Measurements from ENCODE around the gene MRPL52.

Gene MRPL52

GRCh38 chr14:22814941-22815713 is 14.6 kb upstream of the MRPL52 start, which contains the start of gene SLC7A7:
Gene SLC7A7 (minus strand): TSS chr14:22815435. CDS start chr14:22813398, 2,037 bp downstream.
- ChIA-PET CTCF (interaction anchor here (1.1 to 14.9 kb wide), 3 partner anchors 9 to 40 kb away, joined by 7 to 262 read pairs (median 7); no protein-coding TSS in a partner anchor), POLR2A (interaction anchor here (0.5 to 0.6 kb wide), 2 partner anchors 9 to 164 kb away, joined by 4 to 5 read pairs; no protein-coding TSS in a partner anchor)
- TF ChIP-seq, protein P1, sequence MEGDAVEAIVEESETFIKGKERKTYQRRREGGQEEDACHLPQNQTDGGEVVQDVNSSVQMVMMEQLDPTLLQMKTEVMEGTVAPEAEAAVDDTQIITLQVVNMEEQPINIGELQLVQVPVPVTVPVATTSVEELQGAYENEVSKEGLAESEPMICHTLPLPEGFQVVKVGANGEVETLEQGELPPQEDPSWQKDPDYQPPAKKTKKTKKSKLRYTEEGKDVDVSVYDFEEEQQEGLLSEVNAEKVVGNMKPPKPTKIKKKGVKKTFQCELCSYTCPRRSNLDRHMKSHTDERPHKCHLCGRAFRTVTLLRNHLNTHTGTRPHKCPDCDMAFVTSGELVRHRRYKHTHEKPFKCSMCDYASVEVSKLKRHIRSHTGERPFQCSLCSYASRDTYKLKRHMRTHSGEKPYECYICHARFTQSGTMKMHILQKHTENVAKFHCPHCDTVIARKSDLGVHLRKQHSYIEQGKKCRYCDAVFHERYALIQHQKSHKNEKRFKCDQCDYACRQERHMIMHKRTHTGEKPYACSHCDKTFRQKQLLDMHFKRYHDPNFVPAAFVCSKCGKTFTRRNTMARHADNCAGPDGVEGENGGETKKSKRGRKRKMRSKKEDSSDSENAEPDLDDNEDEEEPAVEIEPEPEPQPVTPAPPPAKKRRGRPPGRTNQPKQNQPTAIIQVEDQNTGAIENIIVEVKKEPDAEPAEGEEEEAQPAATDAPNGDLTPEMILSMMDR (IDR thresholded peaks at IDR 0.05; ENCODE audit: control extremely low read depth, extremely low read depth, low read depth, missing control alignments): no peak
- DNase-seq (ENCODE audit: extremely low spot score): no peak

- peak; percentile 42 for DNase-seq (ENCODE audit: extremely low spot score)
- TF ChIP-seq, protein P1 (IDR thresholded peaks at IDR 0.05; ENCODE audit: control extremely low read depth, extremely low read depth, low read depth, missing control alignments): no peak
- CTCF ChIA-PET: interaction anchor here (0.9 to 14.9 kb wide), 10 partner anchors 11 to 263 kb away, joined by 3 to 262 read pairs (median 4); partner anchors contain the start of genes LRP10 and MRPL52
- POLR2A ChIA-PET: interaction anchor here (1.2 kb wide), 1 partner anchor 53 kb away, joined by 3 read pairs; the partner anchor contains the start of gene OXA1L
These were observed 10.3 kb upstream of the MRPL52 start for GRCh38 chr14:22819151-22819988.

DNA sequence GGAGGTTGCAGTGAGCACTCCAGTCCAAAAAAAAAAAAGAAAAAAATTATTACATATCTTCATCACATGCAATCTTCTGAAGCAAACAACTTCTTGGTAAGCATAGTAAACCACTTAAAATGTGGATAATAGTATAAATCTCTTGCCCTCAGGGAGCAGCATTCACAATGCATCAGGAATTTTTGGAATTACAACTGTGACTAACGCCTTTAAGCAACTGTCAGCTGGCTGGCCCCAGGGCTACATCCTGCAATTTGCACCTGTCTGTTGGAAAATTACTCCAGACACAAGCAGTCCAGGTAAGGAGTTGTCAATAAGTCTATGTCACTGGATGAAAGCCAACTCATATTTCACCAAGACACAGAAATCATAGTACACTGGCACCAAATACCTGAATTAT is 9.0 kb upstream of the MRPL52 start:
- ChIA-PET CTCF (interaction anchor here (0.9 to 14.9 kb wide), 9 partner anchors 8 to 251 kb away, joined by 3 to 262 read pairs (median 4); partner anchors contain the start of genes DAD1 and MRPL52), POLR2A (no interaction called here)
- DNase-seq (ENCODE audit: extremely low spot score): no peak
- TF ChIP-seq, protein P1 (IDR thresholded peaks at IDR 0.05; ENCODE audit: control extremely low read depth, extremely low read depth, low read depth, missing control alignments): no peak

GRCh38 chr14:22821193-22822015 is 8.3 kb upstream of the MRPL52 start:
- ChIA-PET POLR2A (no interaction called here), CTCF (interaction anchor here (0.6 to 14.9 kb wide), 18 partner anchors 9 to 511 kb away, joined by 3 to 262 read pairs (median 4); partner anchors contain the start of genes DAD1, LRP10, MMP14 and MRPL52)
- no peak for DNase-seq (ENCODE audit: extremely low spot score)
- TF ChIP-seq, protein P1 (IDR thresholded peaks at IDR 0.05; ENCODE audit: control extremely low read depth, extremely low read depth, low read depth, missing control alignments): no peak

DNA sequence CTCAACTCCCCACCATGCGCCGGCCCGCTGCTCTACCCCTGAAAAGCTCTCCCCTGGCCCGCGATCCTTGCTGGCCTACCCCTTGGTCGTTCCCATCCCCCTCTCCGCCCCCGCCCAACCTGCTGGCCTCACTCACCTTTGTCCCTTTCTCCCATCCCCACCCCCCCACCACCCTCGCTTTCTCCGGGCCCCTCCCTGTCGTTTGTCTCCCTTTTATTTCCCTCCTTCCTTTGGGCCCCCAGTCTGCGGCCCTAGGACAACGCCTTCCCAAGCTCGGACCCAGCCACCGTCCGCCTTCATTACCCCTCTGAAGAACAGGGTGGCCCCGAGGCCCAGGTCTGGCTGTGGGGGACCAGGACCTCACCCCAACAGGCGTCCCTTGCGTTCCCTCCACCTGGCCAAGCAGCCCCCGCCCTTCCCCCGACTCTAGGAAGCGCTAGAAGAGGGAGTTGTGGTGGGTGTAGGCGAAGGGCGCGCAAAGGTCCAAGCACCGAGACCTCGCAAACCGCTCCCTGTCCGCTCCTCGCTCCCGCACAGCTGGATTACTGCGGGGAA is 7.6 kb upstream of the MRPL52 start:
- ChIA-PET POLR2A (no interaction called here), CTCF (interaction anchor here (0.6 to 14.9 kb wide), 35 partner anchors 8 to 519 kb away, joined by 3 to 262 read pairs (median 7); partner anchors contain the start of genes DAD1, LRP10, MMP14 and MRPL52)
- TF ChIP-seq, protein P1 (IDR thresholded peaks at IDR 0.05; ENCODE audit: control extremely low read depth, extremely low read depth, low read depth, missing control alignments): no peak
- DNase-seq (ENCODE audit: extremely low spot score): no peak
